Activated CD4-positive, alpha-beta T cell treated with anti-CD3 and anti-CD28 coated beads, Interleukin-2, amount 10 ng/mL, durations not matched to agents 7 days and 5 days (primary cell): ENCODE measurements around the gene CASP9. TPM values are rescaled to one million over a fixed set of nuclear protein-coding genes. Genes with fewer than 3 reads are reported as not detected.

Source experiments
- CTCF ChIA-PET: fragments of 350-600 bp; sonication (Branson Sonifier 250); formaldehyde crosslinking; loops from one replicate; lab custom pipeline; 2021; ENCODE audit warnings: antibody characterized with exemption; lab: Charles Lee
- POLR2A ChIA-PET: fragments of 350-600 bp; sonication (Branson Sonifier 250); formaldehyde crosslinking; loops from one replicate; lab custom pipeline; 2021; ENCODE audit warnings: antibody characterized with exemption; lab: Charles Lee
- DNase-seq: peaks from one replicate; pipeline ENCODE4 v3.0.0-alpha.2; 2020
- H3K27ac Mint-ChIP-seq: one replicate; pipeline ENCODE4 v1.8.0; 2021; ENCODE audit warnings: mild to moderate bottlenecking, moderate library complexity, mixed read lengths
- H3K27me3 Mint-ChIP-seq: one replicate; pipeline ENCODE4 v1.8.0; 2021; ENCODE audit warnings: mixed read lengths
- H3K36me3 Mint-ChIP-seq: one replicate; pipeline ENCODE4 v1.8.0; 2021; ENCODE audit warnings: low read depth, mixed read lengths
- H3K4me1 Mint-ChIP-seq: one replicate; pipeline ENCODE4 v1.8.0; 2021; ENCODE audit warnings: mixed read lengths
- H3K4me3 Mint-ChIP-seq: one replicate; pipeline ENCODE4 v1.8.0; 2021; ENCODE audit warnings: mild to moderate bottlenecking, moderate library complexity, mixed read lengths
- H3K9me3 Mint-ChIP-seq: one replicate; pipeline ENCODE4 v1.8.0; 2021; ENCODE audit warnings: mixed read lengths
- total RNA-seq, 2 experiments: library from RNA; stranded (reverse); gene quantifications; one replicate each; pipeline ENCODE4 v1.2.3, GENCODE V29; 2021

CASP9 gene
- total RNA-seq, 2 experiments from 2014 or later: 11.3 to 13.4 TPM

DNA sequence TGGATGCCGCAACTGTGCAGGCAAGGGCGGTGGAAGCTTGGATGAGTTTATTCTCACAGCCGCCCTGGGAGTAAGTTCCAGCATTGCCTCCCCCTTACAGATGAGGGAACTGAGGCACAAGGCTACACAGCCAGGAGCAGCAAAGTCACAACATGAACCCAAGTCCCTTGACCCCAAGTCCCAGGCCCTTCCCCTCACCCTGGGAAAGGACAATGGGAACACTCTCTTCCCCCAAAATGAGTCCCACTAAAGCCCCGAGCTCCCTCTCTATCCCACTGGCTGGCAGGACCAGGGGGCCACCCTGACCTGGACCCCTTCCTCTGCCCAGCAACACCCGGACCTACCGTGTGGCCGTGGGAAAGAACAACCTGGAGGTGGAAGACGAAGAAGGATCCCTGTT, 81.9 kb downstream of the CASP9 start:
- Mint-ChIP-seq H3K4me1 (peaks cover 3% of the 10 kb centered on the region), H3K9me3 (no peaks in the 10 kb centered on the region), H3K27me3 (peaks cover under 1% of the 10 kb centered on the region), H3K36me3 (no peaks in the 10 kb centered on the region), H3K4me3 (no peak overlapping the region), H3K27ac (no peak overlapping the region)
- POLR2A ChIA-PET: no interaction called here
- DNase-seq: no peak
- CTCF ChIA-PET: interaction anchor here (1.2 to 1.3 kb wide), 2 partner anchors 8 to 94 kb away, joined by 3 read pairs; no protein-coding TSS in a partner anchor

Other genes starting within 250 kb of the CASP9 start
- gene EFHD2, start 114.3 kb downstream of the CASP9 start, total RNA-seq: 10 to 100 TPM; 67.6 to 69.5 TPM
- under 1 TPM; 0.08 to 0.30 TPM for gene CTRC, start 85.8 kb downstream of the CASP9 start, total RNA-seq
- gene CELA2A, start 67.5 kb downstream of the CASP9 start, total RNA-seq: not detected
- not detected for gene CELA2B, start 48.1 kb downstream of the CASP9 start, total RNA-seq
- gene DNAJC16, start 2.6 kb upstream of the CASP9 start, total RNA-seq: 10 to 100 TPM; 18.8 to 19.6 TPM
- 10 to 100 TPM; 17.0 to 17.6 TPM for gene AGMAT, start 60.8 kb upstream of the CASP9 start, total RNA-seq
- 10 to 100 TPM; 31.0 to 33.5 TPM for gene DDI2, start 93.2 kb upstream of the CASP9 start, total RNA-seq
- gene PLEKHM2, start 160.1 kb upstream of the CASP9 start, total RNA-seq: 10 to 100 TPM; 52.7 to 56.0 TPM
- 1 to 10 TPM; 1.8 to 2.2 TPM for gene SLC25A34, start 212.0 kb upstream of the CASP9 start, total RNA-seq
- gene TMEM82, start 218.3 kb upstream of the CASP9 start, total RNA-seq: not detected
- under 1 TPM in 1 of 2 experiments, not detected in 1; 0.12 TPM for gene FBLIM1, start 234.6 kb upstream of the CASP9 start, total RNA-seq